Upper lobe of left lung (tissue), 6 donors: ENCODE measurements around the gene AXIN2. TPM values are rescaled to one million over a fixed set of nuclear protein-coding genes. Genes with fewer than 3 reads are reported as not detected.

Experiments
- ATAC-seq, 2 donors: fragments of 200-7000 bp; cut with Tn5 transposase; one replicate each; pipeline ENCODE4 v1.9.1; 2022; ENCODE audit warnings: mild to moderate bottlenecking in 2 of 2, moderate library complexity in 2 of 2; ENCODE audit not compliant: low FRiP score in 2 of 2
- DNase-seq, 2 donors: peaks; one replicate each; pipeline ENCODE4 v3.0.0-alpha.2; 2019 to 2020
- H3K27ac ChIP-seq, 4 donors: fragments of 200-600 bp; sonication (generic); one replicate each; pipeline ENCODE4 v1.5.1; 2016 to 2019
- H3K27me3 ChIP-seq, 4 donors: fragments of 200-600 bp; sonication (generic); one replicate each; pipeline ENCODE4 v1.5.1; 2017 to 2019
- H3K36me3 ChIP-seq, 4 donors: fragments of 200-600 bp; sonication (generic); one replicate each; pipeline ENCODE4 v1.5.1; 2016 to 2019
- H3K4me1 ChIP-seq, 4 donors: fragments of 200-600 bp; sonication (generic); one replicate each; pipeline ENCODE4 v1.5.1; 2018 to 2019
- H3K4me3 ChIP-seq, 4 donors: fragments of 200-600 bp; sonication (generic); one replicate each; pipeline ENCODE4 v1.5.1; 2017 to 2019; ENCODE audit warnings: mild to moderate bottlenecking in 2 of 4, moderate library complexity in 1 of 4
- H3K9me3 ChIP-seq, 4 donors: fragments of 200-600 bp; sonication (generic); one replicate each; pipeline ENCODE4 v1.5.1; 2018 to 2019
- EP300 ChIP-seq, 4 donors: sonication (generic); formaldehyde crosslinking; IDR thresholded peaks; one replicate each; pipeline ENCODE4 v1.5.1; 2017; ENCODE audit warnings: antibody characterized with exemption in 4 of 4, control low read depth in 2 of 4
- POLR2A ChIP-seq, 4 donors: fragments of 450-650 bp; IDR thresholded peaks; one replicate each; pipeline ENCODE4 v1.5.1; 2016 to 2017; ENCODE audit warnings: antibody characterized with exemption in 4 of 4, mild to moderate bottlenecking in 2 of 4
- POLR2AphosphoS5 ChIP-seq, 2 donors: sonication (generic); formaldehyde crosslinking; IDR thresholded peaks; one replicate each; pipeline ENCODE4 v1.5.1; 2017; ENCODE audit warnings: antibody characterized with exemption in 2 of 2
- WGBS, 2 donors: methylation state at CpG; one replicate each; pipeline ENCODE4 v1.1.5; 2017 to 2018; 5-methylcytosine and 5-hydroxymethylcytosine counted together
- total RNA-seq, 6 donors: library from RNA; depleted of rRNA in 4 of 6; stranded (reverse); fragments of >200 nt in 4 of 6; gene quantifications; one replicate each; pipeline versions ENCODE4 v1.1.0 to v1.2.1, GENCODE V29; 2016 to 2021
- TF ChIP-seq, protein P1 (sequence below), 6 experiments: fragments of 450-650 bp in 4 of 6; fragments of 200-600 bp in 2 of 6; sonication (generic) in 2 of 6; IDR thresholded peaks; one replicate each; pipeline ENCODE4 v1.5.1; 2016 to 2019; ENCODE audit warnings: antibody characterized with exemption in 6 of 6
- donor health status: DM: no; HTN: no; CAD: no; lungs with moderate emphysema.
- donor health status: DM: no; HTN: yes; CAD: no; lungs with severe emphysema.

Gene AXIN2
- total RNA-seq, 6 donors from 2014 or later: 48.0 to 135 (median 68.9) TPM

DNA sequence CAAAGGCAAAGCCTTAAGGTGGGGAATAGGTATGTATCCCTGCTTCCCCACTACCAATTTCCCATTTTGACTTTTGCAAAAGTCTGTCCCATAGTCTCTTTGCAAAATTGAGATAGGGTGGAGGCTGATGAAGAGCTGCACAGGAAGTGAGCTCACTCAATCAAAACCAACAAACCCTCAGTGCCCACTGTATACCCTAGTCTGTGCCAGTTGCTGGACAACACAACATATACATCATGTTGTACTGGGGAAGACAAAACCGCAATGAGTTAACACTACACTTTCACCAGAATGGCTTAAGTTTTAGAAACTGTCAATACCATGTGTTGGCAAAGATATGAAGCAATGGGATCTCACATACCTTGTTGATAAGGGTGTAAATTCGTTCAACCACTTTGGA lies 40.4 kb upstream of the AXIN2 start:
- TF ChIP-seq EP300 (IDR thresholded peaks at IDR 0.05) (no peak), POLR2AphosphoS5 (IDR thresholded peaks at IDR 0.05) (no peak), POLR2A (IDR thresholded peaks at IDR 0.05) (no peak)
- TF ChIP-seq, protein P1, sequence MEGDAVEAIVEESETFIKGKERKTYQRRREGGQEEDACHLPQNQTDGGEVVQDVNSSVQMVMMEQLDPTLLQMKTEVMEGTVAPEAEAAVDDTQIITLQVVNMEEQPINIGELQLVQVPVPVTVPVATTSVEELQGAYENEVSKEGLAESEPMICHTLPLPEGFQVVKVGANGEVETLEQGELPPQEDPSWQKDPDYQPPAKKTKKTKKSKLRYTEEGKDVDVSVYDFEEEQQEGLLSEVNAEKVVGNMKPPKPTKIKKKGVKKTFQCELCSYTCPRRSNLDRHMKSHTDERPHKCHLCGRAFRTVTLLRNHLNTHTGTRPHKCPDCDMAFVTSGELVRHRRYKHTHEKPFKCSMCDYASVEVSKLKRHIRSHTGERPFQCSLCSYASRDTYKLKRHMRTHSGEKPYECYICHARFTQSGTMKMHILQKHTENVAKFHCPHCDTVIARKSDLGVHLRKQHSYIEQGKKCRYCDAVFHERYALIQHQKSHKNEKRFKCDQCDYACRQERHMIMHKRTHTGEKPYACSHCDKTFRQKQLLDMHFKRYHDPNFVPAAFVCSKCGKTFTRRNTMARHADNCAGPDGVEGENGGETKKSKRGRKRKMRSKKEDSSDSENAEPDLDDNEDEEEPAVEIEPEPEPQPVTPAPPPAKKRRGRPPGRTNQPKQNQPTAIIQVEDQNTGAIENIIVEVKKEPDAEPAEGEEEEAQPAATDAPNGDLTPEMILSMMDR (IDR thresholded peaks at IDR 0.05): no peak
- Histone ChIP-seq H3K27ac (no peak overlapping the region), H3K9me3 (no peaks in the 10 kb centered on the region), H3K4me1 (no peaks in the 10 kb centered on the region), H3K27me3 (no peaks in the 10 kb centered on the region), H3K4me3 (no peak overlapping the region), H3K36me3 (no peaks in the 10 kb centered on the region)
- DNase-seq (no peak), ATAC-seq (no peak)
- WGBS, 2 donors: 83 to 92% methylated on average over 2 of the region's 2 CpGs

DNA sequence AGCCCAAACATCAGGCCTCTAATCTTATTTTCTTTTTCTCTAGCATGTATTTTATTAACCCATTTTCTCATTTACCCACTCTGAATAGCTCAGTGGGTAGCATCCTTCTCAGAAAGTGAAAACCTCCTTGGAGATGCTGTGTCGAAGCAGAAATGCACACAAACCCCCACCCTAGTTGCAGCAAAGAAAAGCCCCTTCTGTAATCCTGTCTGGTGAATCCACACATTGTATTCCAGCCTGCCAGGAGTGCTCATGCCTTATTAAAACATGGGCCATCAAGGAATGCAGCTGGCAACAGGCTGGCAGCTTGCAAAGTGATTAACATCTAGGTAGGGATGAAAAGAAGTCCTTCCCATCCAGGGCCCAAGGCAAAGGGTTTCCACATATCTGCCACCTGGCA lies 39.7 kb upstream of the AXIN2 start:
- no peak for TF ChIP-seq POLR2AphosphoS5 (IDR thresholded peaks at IDR 0.05)
- TF ChIP-seq, protein P1 (IDR thresholded peaks at IDR 0.05): no peak
- no peak for TF ChIP-seq EP300 (IDR thresholded peaks at IDR 0.05)
- no peak for TF ChIP-seq POLR2A (IDR thresholded peaks at IDR 0.05)
- Histone ChIP-seq H3K36me3 (no peaks in the 10 kb centered on the region), H3K4me1 (no peaks in the 10 kb centered on the region), H3K27me3 (no peaks in the 10 kb centered on the region), H3K9me3 (no peaks in the 10 kb centered on the region), H3K27ac (no peak overlapping the region), H3K4me3 (no peak overlapping the region)
- no peak for DNase-seq
- no peak for ATAC-seq
- 89 to 100% methylated on average over 1 of the region's 1 CpG for WGBS, 2 donors

DNA sequence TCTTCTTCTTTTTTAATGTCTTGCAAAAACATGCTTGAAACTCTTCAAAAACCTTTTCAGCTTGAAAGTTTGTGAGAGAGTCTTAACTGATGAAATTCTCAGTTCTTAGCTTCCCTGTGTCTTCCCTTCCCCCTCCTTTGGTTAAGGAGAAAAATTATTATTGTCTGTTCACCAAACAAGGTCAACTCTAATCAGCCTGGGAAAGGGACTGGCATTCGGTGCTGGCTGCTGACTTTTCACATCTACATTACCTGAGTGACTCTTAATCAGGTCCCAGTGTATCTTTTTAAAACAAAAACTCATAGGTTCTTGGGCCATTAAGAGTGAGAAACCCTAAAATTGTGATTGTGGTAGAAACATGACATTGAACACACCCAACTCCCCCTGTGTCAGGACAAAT lies 39.1 kb upstream of the AXIN2 start:
- DNase-seq (no peak), ATAC-seq (no peak)
- H3K4me3 ChIP-seq: no peak overlapping the region
- H3K36me3 ChIP-seq: no peaks in the 10 kb centered on the region
- no peaks in the 10 kb centered on the region for H3K9me3 ChIP-seq
- WGBS, 2 donors: 56 to 81% methylated on average over 1 of the region's 1 CpG
- no peaks in the 10 kb centered on the region for H3K27me3 ChIP-seq
- H3K27ac ChIP-seq: no peak overlapping the region
- TF ChIP-seq, protein P1 (IDR thresholded peaks at IDR 0.05): no peak
- TF ChIP-seq EP300 (IDR thresholded peaks at IDR 0.05): no peak
- TF ChIP-seq POLR2A (IDR thresholded peaks at IDR 0.05): no peak
- TF ChIP-seq POLR2AphosphoS5 (IDR thresholded peaks at IDR 0.05): no peak
- H3K4me1 ChIP-seq: no peaks in the 10 kb centered on the region

DNA sequence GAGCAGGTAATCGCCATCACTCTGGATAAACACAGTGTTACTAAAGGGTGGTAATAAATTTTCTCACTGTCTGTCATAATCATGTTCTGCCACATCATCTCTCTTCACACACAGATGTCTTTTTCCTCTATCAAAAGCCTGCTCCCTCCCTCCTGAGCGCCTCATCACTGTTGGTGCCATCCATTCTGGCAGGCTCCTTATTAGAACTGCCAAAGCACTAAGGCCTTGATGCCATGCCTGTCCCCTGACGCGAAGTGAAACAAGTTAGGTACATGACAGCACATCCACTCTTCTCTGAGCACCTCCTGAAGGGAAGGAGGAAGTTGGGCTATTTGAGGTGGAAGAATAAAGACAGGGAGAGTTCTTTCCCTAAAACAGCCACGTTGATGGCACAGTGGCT lies 38.2 kb upstream of the AXIN2 start:
- H3K4me1 ChIP-seq: peaks cover 0 to 5% (median 2%) of the 10 kb centered on the region in 4 donors
- H3K4me3 ChIP-seq: no peak overlapping the region
- no peak for TF ChIP-seq POLR2AphosphoS5 (IDR thresholded peaks at IDR 0.05)
- TF ChIP-seq POLR2A (IDR thresholded peaks at IDR 0.05): no peak
- TF ChIP-seq, protein P1 (IDR thresholded peaks at IDR 0.05): no peak
- no peak for TF ChIP-seq EP300 (IDR thresholded peaks at IDR 0.05)
- H3K36me3 ChIP-seq: no peaks in the 10 kb centered on the region
- ATAC-seq (no peak), DNase-seq (no peak)
- H3K27me3 ChIP-seq: no peaks in the 10 kb centered on the region
- H3K9me3 ChIP-seq: no peaks in the 10 kb centered on the region
- H3K27ac ChIP-seq: no peak overlapping the region
- 72 to 84% methylated on average over 5 of the region's 5 CpGs for WGBS, 2 donors

DNA sequence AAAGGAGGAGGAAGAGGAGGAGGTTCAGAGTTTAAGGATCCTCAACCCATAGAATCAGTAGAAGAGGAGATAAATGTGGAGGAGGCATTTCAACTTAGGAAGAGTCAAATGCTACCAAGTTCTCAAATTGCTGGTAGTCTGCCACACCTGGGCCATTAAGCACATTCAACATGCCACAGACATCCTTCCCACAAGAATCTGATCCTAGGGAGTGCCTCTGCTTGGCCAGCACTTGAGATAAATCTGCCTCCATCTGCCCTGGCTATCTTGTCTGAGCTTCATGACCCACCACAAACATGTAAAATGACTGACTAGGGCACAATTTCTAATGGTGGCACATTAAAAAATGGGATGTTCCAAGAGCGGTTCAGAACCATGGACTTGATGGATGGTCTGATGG lies 37.3 kb upstream of the AXIN2 start:
- WGBS, 2 donors: 93 to 100% methylated on average over 1 of the region's 1 CpG
- Histone ChIP-seq H3K27ac (no peak overlapping the region), H3K27me3 (no peaks in the 10 kb centered on the region), H3K36me3 (no peaks in the 10 kb centered on the region), H3K4me3 (no peak overlapping the region), H3K9me3 (no peaks in the 10 kb centered on the region), H3K4me1 (peaks cover 0 to 13% (median 5%) of the 10 kb centered on the region in 4 donors)
- no peak for DNase-seq
- ATAC-seq: no peak
- TF ChIP-seq, protein P1 (IDR thresholded peaks at IDR 0.05): no peak
- TF ChIP-seq POLR2A (IDR thresholded peaks at IDR 0.05): no peak
- no peak for TF ChIP-seq EP300 (IDR thresholded peaks at IDR 0.05)
- no peak for TF ChIP-seq POLR2AphosphoS5 (IDR thresholded peaks at IDR 0.05)
